ENCODE results near the gene SIGLEC15. TPM values are rescaled to one million over a fixed set of nuclear protein-coding genes. Genes with fewer than 3 reads are reported as not detected.

SIGLEC15 gene
- polyA plus RNA-seq, 2 of the 4 experiments (the other 2 are of a cell fraction): not detected

GRCh38 chr18:45835057-45835636 is 9.7 kb downstream of the SIGLEC15 start:
- TF ChIP-seq ZSCAN20 (CRISPR knock-in tag; IDR thresholded peaks at IDR 0.05) (no peak), MYC (IDR thresholded peaks at IDR 0.05; ENCODE audit: borderline replicate concordance, low read length) (no peak), EHMT2 (IDR thresholded peaks at IDR 0.05; ENCODE audit: low read depth) (no peak), HES2 (IDR thresholded peaks at IDR 0.05) (no peak), FOXS1 (CRISPR knock-in tag; IDR thresholded peaks at IDR 0.05) (no peak), FOSL2 (IDR thresholded peaks at IDR 0.05) (no peak), FOSL2 (CRISPR knock-in tag; IDR thresholded peaks at IDR 0.05) (no peak), FOSB (CRISPR knock-in tag; IDR thresholded peaks at IDR 0.05) (no peak), HEYL (CRISPR knock-in tag; IDR thresholded peaks at IDR 0.05) (no peak), PHF8 (IDR thresholded peaks at IDR 0.05; ENCODE audit: borderline replicate concordance, low read depth) (no peak), NFE2L2 (conservative IDR thresholded peaks at IDR 0.05; ENCODE audit: low read length) (no peak), RCOR1 (IDR thresholded peaks at IDR 0.05; ENCODE audit: low read depth, low read length) (no peak), CBX2 (IDR thresholded peaks at IDR 0.05; ENCODE audit: borderline replicate concordance, low read depth) (no peak), CEBPB (IDR thresholded peaks at IDR 0.05) (no peak), POLR2A (IDR thresholded peaks at IDR 0.05; ENCODE audit: low read length) (no peak), RAD21 (conservative IDR thresholded peaks at IDR 0.05 in 1 of 2, IDR thresholded peaks at IDR 0.05 in 1 of 2) (no peak), TP53 (CRISPR knock-in tag; IDR thresholded peaks at IDR 0.05) (no peak), HOXA7 (CRISPR knock-in tag; IDR thresholded peaks at IDR 0.05) (no peak)
- TF ChIP-seq, protein P1, sequence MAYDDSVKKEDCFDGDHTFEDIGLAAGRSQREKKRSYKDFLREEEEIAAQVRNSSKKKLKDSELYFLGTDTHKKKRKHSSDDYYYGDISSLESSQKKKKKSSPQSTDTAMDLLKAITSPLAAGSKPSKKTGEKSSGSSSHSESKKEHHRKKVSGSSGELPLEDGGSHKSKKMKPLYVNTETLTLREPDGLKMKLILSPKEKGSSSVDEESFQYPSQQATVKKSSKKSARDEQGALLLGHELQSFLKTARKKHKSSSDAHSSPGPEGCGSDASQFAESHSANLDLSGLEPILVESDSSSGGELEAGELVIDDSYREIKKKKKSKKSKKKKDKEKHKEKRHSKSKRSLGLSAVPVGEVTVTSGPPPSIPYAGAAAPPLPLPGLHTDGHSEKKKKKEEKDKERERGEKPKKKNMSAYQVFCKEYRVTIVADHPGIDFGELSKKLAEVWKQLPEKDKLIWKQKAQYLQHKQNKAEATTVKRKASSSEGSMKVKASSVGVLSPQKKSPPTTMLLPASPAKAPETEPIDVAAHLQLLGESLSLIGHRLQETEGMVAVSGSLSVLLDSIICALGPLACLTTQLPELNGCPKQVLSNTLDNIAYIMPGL (CRISPR knock-in tag; IDR thresholded peaks at IDR 0.05; ENCODE audit: borderline replicate concordance): no peak
- Histone ChIP-seq H3K4me3 (no peak overlapping the region), H3K27ac (no peak overlapping the region), H3K4me1 (0 out of 3 replicates have a peak, but pooled peaks cover 2% of the 10 kb centered on the region), H3K4me2 (no peak overlapping the region), H3K9me3 (no peaks in the 10 kb centered on the region)
- CTCF ChIA-PET: interaction anchor here (0.6 to 3.0 kb wide), 3 partner anchors 22 to 112 kb away, joined by 3 to 16 read pairs (median 4); no protein-coding TSS in a partner anchor
- FAIRE-seq (no peak), DNase-seq (ENCODE audit: low read depth in 1 of 2, low spot score in 1 of 2) (no peak), ATAC-seq (no peak)
- POLR2A ChIA-PET: interaction anchor here (1.1 kb wide), 1 partner anchor 32 kb away, joined by 3 read pairs; no protein-coding TSS in a partner anchor
- 81% methylated on average over 3 of the region's 3 CpGs for WGBS (ENCODE audit: missing lambda C conversion rate)

- no peaks in the 10 kb centered on the region for H3K9me3 ChIP-seq
- ATAC-seq: no peak
- H3K4me3 ChIP-seq: no peak overlapping the region
- no peak for FAIRE-seq
- DNase-seq (ENCODE audit: low read depth in 1 of 2, low spot score in 1 of 2): no peak
- CTCF ChIA-PET: interaction anchor here (1.0 to 3.0 kb wide), 3 partner anchors 111 to 145 kb away, joined by 3 to 16 read pairs (median 4); no protein-coding TSS in a partner anchor
- POLR2A ChIA-PET: interaction anchor here (1.1 kb wide), 1 partner anchor 33 kb away, joined by 3 read pairs; no protein-coding TSS in a partner anchor
- 93% methylated on average over 14 of the region's 14 CpGs for WGBS (ENCODE audit: missing lambda C conversion rate)
- H3K4me2 ChIP-seq: no peak overlapping the region
- TF ChIP-seq ATOH8 (CRISPR knock-in tag; IDR thresholded peaks at IDR 0.05; ENCODE audit: low read depth) (no peak), ZC3H11A (IDR thresholded peaks at IDR 0.05) (no peak), RAD21 (conservative IDR thresholded peaks at IDR 0.05 in 1 of 2, IDR thresholded peaks at IDR 0.05 in 1 of 2) (no peak), TP53 (CRISPR knock-in tag; IDR thresholded peaks at IDR 0.05) (no peak), ZFP36 (IDR thresholded peaks at IDR 0.05; ENCODE audit: borderline replicate concordance, partially characterized antibody) (no peak), KDM5A (IDR thresholded peaks at IDR 0.05) (no peak), RFX5 (IDR thresholded peaks at IDR 0.05) (no peak), CBX2 (IDR thresholded peaks at IDR 0.05; ENCODE audit: borderline replicate concordance, low read depth) (no peak), EP300 (IDR thresholded peaks at IDR 0.05) (no peak), FOXS1 (CRISPR knock-in tag; IDR thresholded peaks at IDR 0.05) (no peak), HOXB13 (CRISPR knock-in tag; IDR thresholded peaks at IDR 0.05; ENCODE audit: low read depth) (no peak), KDM1A (IDR thresholded peaks at IDR 0.05; ENCODE audit: low read depth) (no peak), MAZ (IDR thresholded peaks at IDR 0.05; ENCODE audit: borderline replicate concordance, low read depth, low read length) (no peak), MAX (IDR thresholded peaks at IDR 0.05) (no peak), EHMT2 (IDR thresholded peaks at IDR 0.05; ENCODE audit: low read depth) (no peak)
- H3K27ac ChIP-seq: no peak overlapping the region
- 0 out of 3 replicates have a peak, but pooled peaks cover 2% of the 10 kb centered on the region for H3K4me1 ChIP-seq
Observed at GRCh38 chr18:45836242-45837205, 11.0 kb downstream of the SIGLEC15 start.
